IMR-90 (cell line): ENCODE measurements around the gene PTPRQ. TPM values are rescaled to one million over a fixed set of nuclear protein-coding genes. Genes with fewer than 3 reads are reported as not detected.

ENCODE experiments used
- ATAC-seq: fragments of 200-7000 bp; cut with Tn5 transposase; 2 replicates; pipeline ENCODE4 v1.9.1; 2020; ENCODE audit warnings: low read depth, mild to moderate bottlenecking, moderate library complexity
- BruUV-seq: library from RNA; stranded (reverse); fragments of 400-500 nt; replicated peaks from 2 replicates; lab custom pipeline; 2021; lab: Mats Ljungman, UMichigan
- CTCF ChIA-PET: fragments of 300-600 bp; formaldehyde crosslinking; extraction: SDS; loops from one replicate; lab custom pipeline; 2021; ENCODE audit warnings: antibody characterized with exemption; lab: Yijun Ruan, JAX
- POLR2A ChIA-PET: fragments of 300-600 bp; sonication (Branson Sonifier 250); formaldehyde crosslinking; loops from one replicate; lab custom pipeline; 2022; ENCODE audit warnings: antibody characterized with exemption; ENCODE audit not compliant: unreplicated experiment; lab: Charles Lee
- DNase-seq: peaks from one replicate; pipeline ENCODE4 v3.0.0; 2013
- H2AFZ ChIP-seq: replicated peaks from 2 replicates; pipeline ENCODE3; 2013; ENCODE audit warnings: low read length, mild to moderate bottlenecking; ENCODE audit not compliant: poor library complexity
- H2AK5ac ChIP-seq: 2 replicates; pipeline ENCODE4 v1.6.1; 2013; ENCODE audit warnings: low read depth, low read length, inconsistent platforms
- H2AK9ac ChIP-seq: replicated peaks from 2 replicates; pipeline ENCODE3; 2013; ENCODE audit warnings: mild to moderate bottlenecking, low read depth, low read length, moderate library complexity; ENCODE audit not compliant: poor library complexity
- H2BK120ac ChIP-seq: 2 replicates; pipeline ENCODE4 v1.6.1; 2013; ENCODE audit warnings: low read depth, low read length, inconsistent platforms
- H2BK15ac ChIP-seq: 3 replicates; pipeline ENCODE4 v1.6.1; 2013; ENCODE audit warnings: low read depth, low read length, inconsistent platforms
- H2BK20ac ChIP-seq: 2 replicates; pipeline ENCODE4 v1.6.1; 2013; ENCODE audit warnings: low read depth, mild to moderate bottlenecking, inconsistent platforms, low read length, moderate library complexity
- H2BK5ac ChIP-seq: 2 replicates; pipeline ENCODE4 v1.6.1; 2013; ENCODE audit warnings: mild to moderate bottlenecking, low read depth, low read length, inconsistent platforms; ENCODE audit not compliant: poor library complexity, severe bottlenecking
- H3K14ac ChIP-seq: replicated peaks from 2 replicates; pipeline ENCODE4 v1.6.1; 2013; ENCODE audit warnings: low read depth, low read length, inconsistent platforms
- H3K18ac ChIP-seq: 2 replicates; pipeline ENCODE4 v1.6.1; 2013; ENCODE audit warnings: low read depth, low read length, control low read depth
- H3K23ac ChIP-seq: 2 replicates; pipeline ENCODE4 v1.6.1; 2013; ENCODE audit warnings: low read depth, low read length, inconsistent platforms
- H3K27ac ChIP-seq: 2 replicates; pipeline ENCODE4 v1.5.1; 2013; ENCODE audit warnings: mild to moderate bottlenecking, control low read depth, low read length; ENCODE audit not compliant: insufficient read depth
- H3K27me3 ChIP-seq: 2 replicates; pipeline ENCODE4 v1.6.1; 2013; ENCODE audit warnings: low read length; ENCODE audit not compliant: control insufficient read depth, insufficient read depth
- H3K36me3 ChIP-seq: 2 replicates; pipeline ENCODE4 v1.6.1; 2013; ENCODE audit warnings: low read length, mixed read lengths; ENCODE audit not compliant: control insufficient read depth, insufficient read depth
- H3K4ac ChIP-seq: 2 replicates; pipeline ENCODE4 v1.6.1; 2013; ENCODE audit warnings: low read depth, low read length, inconsistent platforms
- H3K4me1 ChIP-seq: 2 replicates; pipeline ENCODE4 v1.6.1; 2013; ENCODE audit warnings: low read length, mixed read lengths; ENCODE audit not compliant: control insufficient read depth, insufficient read depth
- H3K4me2 ChIP-seq: 2 replicates; pipeline ENCODE4 v1.6.1; 2013; ENCODE audit warnings: low read depth, mild to moderate bottlenecking, control low read depth, low read length, moderate library complexity
- H3K4me3 ChIP-seq: 2 replicates; pipeline ENCODE4 v1.5.1; 2013; ENCODE audit warnings: low read depth, mild to moderate bottlenecking, control low read depth, low read length, moderate library complexity; ENCODE audit not compliant: insufficient read depth
- H3K56ac ChIP-seq: 2 replicates; pipeline ENCODE4 v1.6.1; 2013; ENCODE audit warnings: low read length, inconsistent platforms; ENCODE audit not compliant: insufficient read depth; ENCODE audit errors: extremely low read depth
- H3K79me1 ChIP-seq, 2 experiments: 2 replicates each; pipeline ENCODE4 v1.6.1; 2013; ENCODE audit warnings: low read length in 2 of 2, inconsistent platforms in 1 of 2, low read depth in 1 of 2
- H3K9ac ChIP-seq: 2 replicates; pipeline ENCODE4 v1.6.1; 2013; ENCODE audit warnings: low read depth, low read length, control low read depth
- H3K9me1 ChIP-seq: 2 replicates; pipeline ENCODE4 v1.6.1; 2013; ENCODE audit warnings: low read length, inconsistent platforms; ENCODE audit not compliant: insufficient read depth
- H3K9me3 ChIP-seq: 2 replicates; pipeline ENCODE4 v1.6.1; 2013; ENCODE audit warnings: low read length; ENCODE audit not compliant: control insufficient read depth, insufficient read depth
- H4K20me1 ChIP-seq: 2 replicates; pipeline ENCODE4 v1.6.1; 2013; ENCODE audit warnings: low read length, inconsistent platforms; ENCODE audit not compliant: insufficient read depth
- H4K5ac ChIP-seq: 2 replicates; pipeline ENCODE4 v1.6.1; 2013; ENCODE audit warnings: mild to moderate bottlenecking, low read depth, low read length, control low read depth
- H4K8ac ChIP-seq, 2 experiments: 2 replicates each; pipeline ENCODE4 v1.6.1; 2013; ENCODE audit warnings: low read depth in 2 of 2, low read length in 2 of 2, control low read depth in 1 of 2, inconsistent platforms in 1 of 2
- H4K91ac ChIP-seq: 2 replicates; pipeline ENCODE4 v1.6.1; 2013; ENCODE audit warnings: low read depth, low read length, inconsistent platforms; ENCODE audit not compliant: insufficient read depth
- CEBPB ChIP-seq: IDR thresholded peaks from 2 replicates; pipeline ENCODE4 v1.6.1; 2012; ENCODE audit warnings: low read depth, low read length, improper control_type of control experiment
- ELK1 ChIP-seq: fragments of 150-350 bp; IDR thresholded peaks from 2 replicates; pipeline ENCODE4 v1.6.1; 2016; ENCODE audit warnings: low read depth, mild to moderate bottlenecking, low read length, moderate library complexity, borderline replicate concordance
- MAFK ChIP-seq: IDR thresholded peaks from 2 replicates; pipeline ENCODE4 v1.6.1; 2012; ENCODE audit warnings: low read depth, low read length, improper control_type of control experiment
- MXI1 ChIP-seq: IDR thresholded peaks from 2 replicates; pipeline ENCODE4 v1.6.1; 2012; ENCODE audit warnings: low read depth, mild to moderate bottlenecking, low read length, moderate library complexity, borderline replicate concordance
- NFE2L2 ChIP-seq: fragments of 150-350 bp; IDR thresholded peaks from 2 replicates; pipeline ENCODE4 v1.6.1; 2016; ENCODE audit warnings: low read depth, mild to moderate bottlenecking, low read length
- RCOR1 ChIP-seq: IDR thresholded peaks from 2 replicates; pipeline ENCODE4 v1.6.1; 2012; ENCODE audit warnings: mild to moderate bottlenecking, low read length, improper control_type of control experiment; ENCODE audit not compliant: insufficient replicate concordance
- RFX5 ChIP-seq: IDR thresholded peaks from 2 replicates; pipeline ENCODE4 v1.8.0; 2012; ENCODE audit warnings: low read depth, mild to moderate bottlenecking, low read length, moderate library complexity
- SMC3 ChIP-seq: fragments of 150-350 bp; IDR thresholded peaks from 2 replicates; pipeline ENCODE4 v1.6.1; 2016; ENCODE audit warnings: low read depth, mild to moderate bottlenecking, antibody characterized with exemption, low read length, moderate library complexity
- WGBS, 2 experiments: methylation state at CpG; one replicate each; pipeline versions ENCODE4 v1.1.5 to v1.1.7; 2013; ENCODE audit warnings: missing lambda C conversion rate in 2 of 2; ENCODE audit not compliant: insufficient read length in 1 of 2; ENCODE audit errors: extremely low coverage in 2 of 2; 5-methylcytosine and 5-hydroxymethylcytosine counted together
- dilution Hi-C: fragments of 300-500 bp; cut with HindIII; formaldehyde crosslinking; loops from one replicate; pipeline ENCODE4 v1.14.3; 2018; ENCODE audit warnings: low sequenced_read_pairs; ENCODE audit not compliant: unreplicated experiment
- in situ Hi-C: fragments of 300-500 bp; cut with MboI; formaldehyde crosslinking; loops from 3 replicates; pipeline ENCODE4 v1.14.3; 2019; ENCODE audit warnings: low sequenced_read_pairs, inconsistent platforms, mixed read lengths
- intact Hi-C: fragments of 100-400 bp; cut with micrococcal nuclease; formaldehyde crosslinking; loops from 2 replicates; pipeline ENCODE4 v1.10.0; 2022
- polyA plus RNA-seq, 3 experiments: library from polyadenylated mRNA; depleted of rRNA; stranded (reverse); fragments of >200 nt; gene quantifications; 2 replicates each; pipeline ENCODE4 v1.2.3, GENCODE V29; 2012; ENCODE audit warnings: low replicate concordance in 1 of 3
- total RNA-seq: library from RNA; depleted of rRNA; stranded (reverse); fragments of >200 nt; gene quantifications from 2 replicates; pipeline ENCODE4 v1.2.3, GENCODE V29; 2012

PTPRQ gene
- total and polyA plus RNA-seq, 2 of the 4 experiments (the other 2 are of a cell fraction) = 0.96 to 1.4 TPM

DNA sequence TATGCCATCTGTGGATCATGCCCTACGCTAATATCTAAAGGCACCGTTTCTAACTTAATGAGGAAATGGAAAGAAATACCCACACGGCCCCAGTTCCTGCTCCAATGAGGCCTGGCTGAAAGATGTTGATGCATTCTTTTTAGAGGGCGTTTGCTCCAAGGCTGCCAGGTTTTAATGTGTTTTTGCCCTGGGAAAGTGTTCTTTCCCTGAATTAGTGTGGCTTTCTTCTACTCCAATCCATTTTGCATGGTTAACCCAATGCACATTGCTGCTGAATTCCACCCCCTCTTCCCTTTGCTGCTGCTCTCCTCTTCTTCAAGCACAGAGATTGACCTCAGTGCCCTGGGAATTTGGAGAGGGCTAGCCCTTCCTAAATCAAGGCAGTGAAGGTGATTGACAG lies 273.8 kb downstream of the PTPRQ start:
- no CpG with 5 or more reads among the region's 4 CpGs for WGBS, 2 experiments
- Histone ChIP-seq H2BK15ac (no peak overlapping the region), H2BK120ac (no peak overlapping the region), H3K9me1 (no peaks in the 10 kb centered on the region), H3K36me3 (no peaks in the 10 kb centered on the region), H3K56ac (no peak overlapping the region), H2BK5ac (no peak overlapping the region), H3K4me3 (no peak overlapping the region), H4K5ac (no peak overlapping the region), H3K18ac (no peak overlapping the region), H3K27ac (no peak overlapping the region), H3K9ac (no peak overlapping the region), H3K79me1 (no peaks in the 10 kb centered on the region), H2AK5ac (no peak overlapping the region), H2AK9ac (no peak overlapping the region), H4K8ac (no peak overlapping the region), H3K9me3 (no peaks in the 10 kb centered on the region), H2BK20ac (no peak overlapping the region), H3K4me2 (no peak overlapping the region), H4K91ac (no peak overlapping the region), H2AFZ (no peak overlapping the region), H3K27me3 (no peaks in the 10 kb centered on the region), H3K4ac (no peak overlapping the region), H3K23ac (no peak overlapping the region), H3K14ac (no peak overlapping the region), H4K20me1 (no peaks in the 10 kb centered on the region), H3K4me1 (no peaks in the 10 kb centered on the region)
- intact Hi-C loops = no loop called here
- POLR2A ChIA-PET = no interaction called here
- TF ChIP-seq ELK1 (no peak), NFE2L2 (no peak), RFX5 (no peak), MXI1 (no peak), RCOR1 (no peak), SMC3 (no peak), MAFK (no peak), CEBPB (no peak)
- no TSS peak for BruUV-seq
- dilution Hi-C loops = no loop called here
- DNase-seq = no peak
- no peak for ATAC-seq
- in situ Hi-C loops = no loop called here
- CTCF ChIA-PET = no interaction called here
